Muscle layer of colon (tissue), 2 donors: ENCODE measurements around the gene KPRP.

Source experiments
- H3K27ac ChIP-seq: one replicate; pipeline ENCODE4 v1.7.0; 2013; ENCODE audit warnings: low read depth, mild to moderate bottlenecking, low read length, moderate library complexity
- H3K27me3 ChIP-seq, 2 donors: one replicate each; pipeline ENCODE4 v1.7.0; 2013; ENCODE audit warnings: low read length in 2 of 2, mild to moderate bottlenecking in 2 of 2; ENCODE audit not compliant: insufficient read depth in 2 of 2, control insufficient read depth in 1 of 2
- H3K36me3 ChIP-seq: one replicate; pipeline ENCODE4 v1.7.0; 2013; ENCODE audit warnings: mild to moderate bottlenecking, low read length; ENCODE audit not compliant: insufficient read depth
- H3K4me1 ChIP-seq: one replicate; pipeline ENCODE4 v1.7.0; 2013; ENCODE audit warnings: mild to moderate bottlenecking, low read length; ENCODE audit not compliant: insufficient read depth
- H3K4me3 ChIP-seq, 2 donors: one replicate each; pipeline ENCODE4 v1.7.0; 2013; ENCODE audit warnings: low read length in 2 of 2, low read depth in 1 of 2, mild to moderate bottlenecking in 1 of 2, moderate library complexity in 1 of 2
- H3K9ac ChIP-seq: one replicate; pipeline ENCODE4 v1.7.0; 2013; ENCODE audit warnings: low read length
- H3K9me3 ChIP-seq: one replicate; pipeline ENCODE4 v1.7.0; 2013; ENCODE audit warnings: mild to moderate bottlenecking, low read length
- donor health status: abdominal sarcoma.
- donor health status: Adenocarcinoma of cecum.

Gene KPRP

DNA sequence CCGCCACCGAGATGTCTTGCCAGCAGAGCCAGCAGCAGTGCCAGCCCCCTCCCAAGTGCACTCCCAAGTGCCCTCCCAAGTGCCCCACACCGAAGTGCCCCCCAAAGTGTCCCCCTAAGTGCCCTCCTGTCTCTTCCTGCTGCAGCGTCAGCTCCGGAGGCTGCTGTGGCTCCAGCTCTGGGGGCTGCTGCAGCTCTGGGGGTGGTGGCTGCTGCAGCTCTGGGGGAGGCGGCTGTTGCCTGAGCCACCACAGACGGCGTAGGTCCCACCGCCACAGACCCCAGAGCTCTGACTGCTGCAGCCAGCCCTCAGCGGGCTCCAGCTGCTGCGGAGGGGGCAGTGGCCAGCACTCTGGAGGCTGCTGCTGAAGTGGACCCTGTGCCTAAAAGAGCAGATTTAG is 18.5 kb downstream of the KPRP start:
- Histone ChIP-seq H3K27me3 (no peaks in the 10 kb centered on the region), H3K36me3 (no peaks in the 10 kb centered on the region), H3K4me3 (no peak overlapping the region), H3K9ac (no peak overlapping the region), H3K27ac (no peak overlapping the region), H3K9me3 (no peaks in the 10 kb centered on the region), H3K4me1 (no peaks in the 10 kb centered on the region)

DNA sequence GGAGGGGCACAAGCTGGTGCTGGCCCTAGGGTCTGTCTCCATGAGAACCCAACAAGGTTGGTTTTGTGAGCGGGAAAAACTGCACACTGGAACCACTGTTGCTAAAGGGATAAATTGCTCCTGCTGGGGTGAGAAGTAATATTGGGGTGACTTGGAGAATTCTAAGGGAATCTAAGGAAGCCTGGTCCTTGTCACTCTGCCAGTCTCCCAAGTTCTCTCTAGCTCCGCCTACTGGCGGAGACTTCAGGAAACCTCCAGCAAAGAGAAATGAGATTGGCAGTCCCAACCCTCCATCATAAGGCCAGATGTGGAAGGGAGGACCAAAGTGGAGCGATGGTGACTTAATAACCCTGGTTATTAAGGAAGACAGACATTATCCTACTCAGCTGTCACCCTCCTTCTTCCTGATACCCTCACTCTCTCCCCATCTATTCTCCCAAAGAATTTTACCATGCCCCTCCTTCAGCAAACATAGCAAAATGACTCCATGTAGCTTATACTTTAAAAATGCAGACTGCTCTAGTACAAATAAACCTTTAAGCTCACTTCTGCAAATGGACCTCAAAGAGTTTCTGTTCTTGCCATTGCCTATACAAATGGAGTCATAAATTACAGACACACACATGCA is 19.8 kb downstream of the KPRP start:
- H3K36me3 ChIP-seq = no peaks in the 10 kb centered on the region
- H3K9me3 ChIP-seq = no peaks in the 10 kb centered on the region
- H3K27ac ChIP-seq = no peak overlapping the region
- no peaks in the 10 kb centered on the region for H3K27me3 ChIP-seq
- no peak overlapping the region for H3K4me3 ChIP-seq
- H3K9ac ChIP-seq = no peak overlapping the region
- no peaks in the 10 kb centered on the region for H3K4me1 ChIP-seq

DNA sequence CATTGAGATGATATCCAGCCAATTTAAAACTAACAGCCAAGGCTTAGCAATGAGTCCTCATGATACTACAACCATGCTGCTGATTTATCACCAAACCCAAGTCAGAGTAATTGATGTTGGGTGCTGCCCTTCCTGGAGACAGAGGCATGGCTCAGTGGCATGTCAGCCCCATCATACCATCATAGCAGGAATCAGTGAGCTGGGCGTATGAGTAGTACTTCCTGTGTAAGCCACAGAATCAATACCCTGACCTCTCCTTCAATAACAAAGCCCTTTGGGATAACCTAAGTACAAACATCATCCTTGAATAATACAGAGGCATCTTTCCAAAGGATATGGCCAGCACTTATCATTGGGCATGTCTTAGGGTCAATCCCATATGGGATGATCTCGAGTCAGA is 25.3 kb downstream of the KPRP start:
- H3K9me3 ChIP-seq = no peaks in the 10 kb centered on the region
- no peaks in the 10 kb centered on the region for H3K4me1 ChIP-seq
- H3K27ac ChIP-seq = no peak overlapping the region
- no peak overlapping the region for H3K9ac ChIP-seq
- no peaks in the 10 kb centered on the region for H3K27me3 ChIP-seq
- H3K4me3 ChIP-seq = no peak overlapping the region
- H3K36me3 ChIP-seq = no peaks in the 10 kb centered on the region

DNA sequence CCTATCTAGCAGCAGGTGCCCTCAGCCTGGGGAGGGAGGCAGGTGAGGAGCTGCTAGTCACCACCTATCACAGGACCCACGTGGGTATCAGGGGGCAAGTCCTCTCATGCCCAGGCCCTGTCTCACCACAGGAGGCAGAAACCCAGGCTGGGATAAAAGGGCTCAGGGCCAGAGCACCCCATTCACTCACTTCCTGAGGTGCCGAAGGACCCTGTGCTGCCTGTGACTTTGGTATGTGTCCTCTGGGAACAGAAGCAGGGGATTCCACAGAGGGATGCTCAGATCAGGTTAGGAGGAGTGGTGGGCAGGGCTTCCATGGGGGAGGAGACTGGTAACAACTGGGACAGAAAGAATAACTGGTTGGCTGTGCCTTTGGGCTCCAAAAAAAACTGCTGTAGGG is 28.3 kb downstream of the KPRP start, which contains the start of gene LCE1E:
LCE1E (plus strand) TSS at position 181 of the 400 bp plus-strand sequence. CDS start 1,043 bp downstream, outside the sequence.
- no peak within 1 kb of the TSS for H3K4me3 ChIP-seq
- no peaks in the 10 kb centered on the region for H3K9me3 ChIP-seq
- H3K9ac ChIP-seq = no peak within 1 kb of the TSS
- H3K27me3 ChIP-seq = no peaks in the 10 kb centered on the region
- no peak within 1 kb of the TSS for H3K27ac ChIP-seq
- no peaks in the 10 kb centered on the region for H3K4me1 ChIP-seq
- no peaks in the 10 kb centered on the region for H3K36me3 ChIP-seq

DNA sequence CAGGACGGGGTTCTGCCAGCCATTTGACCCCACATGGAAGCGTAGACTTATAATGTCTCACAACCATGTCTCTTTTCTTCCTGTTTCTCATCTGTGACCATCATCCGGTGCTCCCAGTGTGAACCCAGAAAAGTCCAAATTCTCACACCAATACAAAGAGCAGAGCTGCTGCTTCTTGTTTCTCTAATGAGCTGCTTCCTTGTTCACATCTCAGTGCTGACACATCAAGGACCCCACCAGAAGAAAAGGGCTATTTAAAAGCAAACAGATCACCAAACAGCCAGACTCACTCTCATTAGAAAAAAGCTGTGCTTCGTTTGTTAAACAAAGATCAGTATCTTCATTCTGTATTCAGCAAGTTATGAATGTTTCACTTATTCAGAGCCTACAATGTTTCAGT is 37.9 kb downstream of the KPRP start:
- H3K27me3 ChIP-seq = no peaks in the 10 kb centered on the region
- H3K9ac ChIP-seq = no peak overlapping the region
- H3K27ac ChIP-seq = no peak overlapping the region
- no peak overlapping the region for H3K4me3 ChIP-seq
- H3K36me3 ChIP-seq = no peaks in the 10 kb centered on the region
- H3K9me3 ChIP-seq = no peaks in the 10 kb centered on the region
- no peaks in the 10 kb centered on the region for H3K4me1 ChIP-seq

DNA sequence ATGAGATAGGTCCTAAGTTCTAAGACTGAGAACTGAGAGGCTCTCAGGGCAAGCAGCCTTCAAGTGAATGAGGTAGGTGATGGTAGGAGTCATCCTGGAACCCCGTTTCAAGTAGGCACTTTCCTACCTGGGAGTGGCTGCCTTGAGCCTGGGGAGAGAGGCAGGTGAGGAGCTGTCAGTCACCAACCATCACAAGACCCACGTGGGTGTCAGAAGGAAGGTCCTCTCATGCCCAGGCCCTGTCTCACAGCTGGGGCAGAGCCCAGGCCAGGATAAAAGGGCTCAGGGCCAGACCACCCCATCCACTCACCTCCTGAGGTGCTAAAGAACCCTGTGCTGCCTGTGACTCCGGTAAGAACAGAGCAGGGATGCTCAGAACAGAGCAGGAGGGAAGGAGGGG is 38.6 kb downstream of the KPRP start, which contains the start of gene LCE1D:
LCE1D (plus strand) TSS at position 301 of the 400 bp plus-strand sequence. CDS start 1,074 bp downstream, outside the sequence.
- no peaks in the 10 kb centered on the region for H3K27me3 ChIP-seq
- H3K36me3 ChIP-seq = no peaks in the 10 kb centered on the region
- no peak within 1 kb of the TSS for H3K4me3 ChIP-seq
- H3K9ac ChIP-seq = no peak within 1 kb of the TSS
- H3K27ac ChIP-seq = no peak within 1 kb of the TSS
- H3K4me1 ChIP-seq = no peaks in the 10 kb centered on the region
- no peaks in the 10 kb centered on the region for H3K9me3 ChIP-seq

DNA sequence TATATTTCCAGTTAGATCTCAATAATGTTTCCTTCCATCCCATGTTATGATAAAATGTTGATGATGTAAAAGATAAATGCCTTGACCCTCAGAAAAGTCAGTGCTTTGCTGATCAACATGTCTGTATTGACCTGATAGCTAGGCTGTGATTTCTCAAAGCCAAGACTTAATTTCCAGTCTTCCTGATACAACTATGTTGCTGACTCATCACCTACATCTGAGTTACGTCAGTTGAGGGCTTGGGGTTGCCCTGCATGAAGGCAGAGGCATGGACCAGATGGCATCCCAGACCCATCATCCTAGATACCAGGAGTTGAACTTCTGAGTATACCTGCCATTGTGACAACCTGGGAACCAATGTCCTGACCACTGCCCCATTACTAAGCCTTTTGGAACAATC is 43.5 kb downstream of the KPRP start:
- no peaks in the 10 kb centered on the region for H3K27me3 ChIP-seq
- H3K4me3 ChIP-seq = no peak overlapping the region
- no peaks in the 10 kb centered on the region for H3K9me3 ChIP-seq
- H3K9ac ChIP-seq = no peak overlapping the region
- no peaks in the 10 kb centered on the region for H3K4me1 ChIP-seq
- H3K27ac ChIP-seq = no peak overlapping the region
- H3K36me3 ChIP-seq = no peaks in the 10 kb centered on the region

DNA sequence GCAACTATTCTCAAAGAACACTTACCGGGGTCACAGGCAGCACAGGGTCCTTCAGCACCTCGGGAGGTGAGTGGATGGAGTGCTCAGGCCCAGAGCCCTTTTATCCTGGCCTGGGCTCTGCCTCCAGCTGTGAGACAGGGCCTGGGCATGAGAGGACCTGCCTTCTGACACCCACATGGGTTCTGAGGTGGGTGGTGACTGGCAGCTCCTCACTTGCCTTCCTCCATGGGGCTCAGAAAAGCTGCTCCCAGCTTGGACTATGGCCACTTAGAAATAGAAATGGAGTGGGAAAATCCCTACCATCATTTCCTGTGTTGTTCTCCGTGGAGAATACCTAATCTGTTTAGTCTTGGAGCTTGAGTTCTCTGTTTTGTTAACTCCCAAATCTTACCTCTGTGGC is 48.8 kb downstream of the KPRP start, which contains the start of gene LCE1C:
LCE1C (minus strand) TSS at position 76 of the 400 bp plus-strand sequence. CDS start 1,173 bp downstream, outside the sequence.
- no peaks in the 10 kb centered on the region for H3K36me3 ChIP-seq
- no peak within 1 kb of the TSS for H3K27ac ChIP-seq
- no peaks in the 10 kb centered on the region for H3K9me3 ChIP-seq
- H3K4me1 ChIP-seq = no peaks in the 10 kb centered on the region
- H3K9ac ChIP-seq = no peak within 1 kb of the TSS
- H3K27me3 ChIP-seq = no peaks in the 10 kb centered on the region
- no peak within 1 kb of the TSS for H3K4me3 ChIP-seq

DNA sequence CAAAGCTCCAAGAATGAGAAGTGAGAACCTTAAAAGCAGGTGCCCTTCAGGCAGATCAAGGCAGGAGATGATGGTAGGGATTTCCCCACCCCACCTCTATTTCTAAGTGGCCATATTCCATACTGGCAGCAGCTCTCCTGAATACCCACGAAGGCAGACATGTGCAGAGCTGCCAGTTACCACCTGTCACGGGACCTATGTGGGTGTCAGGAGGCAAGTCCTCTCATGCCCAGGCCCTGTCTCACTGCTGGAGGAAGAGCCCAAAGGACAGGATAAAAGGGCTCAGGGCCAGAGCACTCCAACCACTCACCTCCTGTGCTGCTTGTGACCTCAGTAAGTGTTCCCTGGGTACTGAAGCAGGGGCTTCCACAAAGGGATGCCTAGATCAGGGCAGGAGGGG is 53.2 kb downstream of the KPRP start:
- no peak overlapping the region for H3K9ac ChIP-seq
- no peak overlapping the region for H3K4me3 ChIP-seq
- H3K9me3 ChIP-seq = no peaks in the 10 kb centered on the region
- no peak overlapping the region for H3K27ac ChIP-seq
- H3K4me1 ChIP-seq = no peaks in the 10 kb centered on the region
- H3K27me3 ChIP-seq = no peaks in the 10 kb centered on the region
- H3K36me3 ChIP-seq = no peaks in the 10 kb centered on the region
